AG04449 (cell line): ENCODE data around the gene TIMP4.

Source experiments
- CTCF ChIA-PET: fragments of 350-600 bp; formaldehyde crosslinking; extraction: SDS; loops from one replicate; lab custom pipeline; 2021; ENCODE audit warnings: antibody characterized with exemption; lab: Yijun Ruan, JAX
- POLR2A ChIA-PET: fragments of 400-600, 350-600 bp; formaldehyde crosslinking; extraction: SDS; loops from one replicate; lab custom pipeline; 2020; ENCODE audit warnings: antibody characterized with exemption, inconsistent platforms; lab: Yijun Ruan, JAX
- DNase-seq: peaks from one replicate; pipeline ENCODE4 v3.0.0-alpha.2; 2010; ENCODE audit warnings: low read depth, low spot score
- H3K4me3 ChIP-seq: 2 replicates; pipeline ENCODE4 v1.5.1; 2011; ENCODE audit warnings: low read depth, mild to moderate bottlenecking, control low read depth, low read length
- CTCF ChIP-seq: IDR thresholded peaks from one replicate; pipeline ENCODE4 v1.5.1; 2011; ENCODE audit warnings: mild to moderate bottlenecking, moderate library complexity, low read length, control low read depth, inconsistent platforms; ENCODE audit not compliant: insufficient read depth; ENCODE audit errors: missing control alignments

The TIMP4 gene

GRCh38 chr3:12159227-12159601 is 502 bp upstream of the TIMP4 start:
- ChIA-PET CTCF (interaction anchor here (1.0 to 3.8 kb wide), 3 partner anchors 18 to 24 kb away, joined by 3 to 12 read pairs (median 8); no protein-coding TSS in a partner anchor), POLR2A (interaction anchor here (0.9 kb wide), 1 partner anchor 29 kb away, joined by 3 read pairs; no protein-coding TSS in a partner anchor)
- DNase-seq: no peak
- H3K4me3 ChIP-seq: no peak overlapping the region
- TF ChIP-seq CTCF: no peak

GRCh38 chr3:12157026-12157425 is 1.7 kb downstream of the TIMP4 start:
- TF ChIP-seq CTCF: no peak
- ChIA-PET CTCF (interaction anchor here (1.4 to 3.8 kb wide), 5 partner anchors 17 to 322 kb away, joined by 4 to 12 read pairs (median 9); no protein-coding TSS in a partner anchor), POLR2A (no interaction called here)
- H3K4me3 ChIP-seq: no peak overlapping the region
- no peak for DNase-seq

- TF ChIP-seq CTCF: no peak
- no peak for DNase-seq
- ChIA-PET CTCF (interaction anchor here (1.1 to 2.8 kb wide), 7 partner anchors 16 to 324 kb away, joined by 3 to 15 read pairs (median 7); no protein-coding TSS in a partner anchor), POLR2A (no interaction called here)
- no peak overlapping the region for H3K4me3 ChIP-seq
Observed at GRCh38 chr3:12155828-12156227, 2.9 kb downstream of the TIMP4 start.

- DNase-seq: no peak
- no peak overlapping the region for H3K4me3 ChIP-seq
- TF ChIP-seq CTCF: no peak
- ChIA-PET POLR2A (no interaction called here), CTCF (interaction anchor here (1.1 to 3.8 kb wide), 9 partner anchors 12 to 324 kb away, joined by 3 to 15 read pairs (median 5); no protein-coding TSS in a partner anchor)
Observed at GRCh38 chr3:12155264-12155663, 3.4 kb downstream of the TIMP4 start.

- no peak for DNase-seq
- TF ChIP-seq CTCF: no peak
- H3K4me3 ChIP-seq: no peak overlapping the region
- POLR2A ChIA-PET: no interaction called here
- CTCF ChIA-PET: interaction anchor here (1.1 to 4.9 kb wide), 6 partner anchors 11 to 326 kb away, joined by 4 to 20 read pairs (median 9); no protein-coding TSS in a partner anchor
Observed at GRCh38 chr3:12154151-12154550, 4.6 kb downstream of the TIMP4 start.

- TF ChIP-seq CTCF: no peak
- DNase-seq: no peak
- POLR2A ChIA-PET: no interaction called here
- CTCF ChIA-PET: interaction anchor here (0.6 to 4.9 kb wide), 5 partner anchors 11 to 387 kb away, joined by 3 to 20 read pairs (median 5); no protein-coding TSS in a partner anchor
- no peak overlapping the region for H3K4me3 ChIP-seq
Observed at GRCh38 chr3:12150112-12150511, 8.6 kb downstream of the TIMP4 start.
